ENCODE results near the gene FCN1.

Gene FCN1

DNA sequence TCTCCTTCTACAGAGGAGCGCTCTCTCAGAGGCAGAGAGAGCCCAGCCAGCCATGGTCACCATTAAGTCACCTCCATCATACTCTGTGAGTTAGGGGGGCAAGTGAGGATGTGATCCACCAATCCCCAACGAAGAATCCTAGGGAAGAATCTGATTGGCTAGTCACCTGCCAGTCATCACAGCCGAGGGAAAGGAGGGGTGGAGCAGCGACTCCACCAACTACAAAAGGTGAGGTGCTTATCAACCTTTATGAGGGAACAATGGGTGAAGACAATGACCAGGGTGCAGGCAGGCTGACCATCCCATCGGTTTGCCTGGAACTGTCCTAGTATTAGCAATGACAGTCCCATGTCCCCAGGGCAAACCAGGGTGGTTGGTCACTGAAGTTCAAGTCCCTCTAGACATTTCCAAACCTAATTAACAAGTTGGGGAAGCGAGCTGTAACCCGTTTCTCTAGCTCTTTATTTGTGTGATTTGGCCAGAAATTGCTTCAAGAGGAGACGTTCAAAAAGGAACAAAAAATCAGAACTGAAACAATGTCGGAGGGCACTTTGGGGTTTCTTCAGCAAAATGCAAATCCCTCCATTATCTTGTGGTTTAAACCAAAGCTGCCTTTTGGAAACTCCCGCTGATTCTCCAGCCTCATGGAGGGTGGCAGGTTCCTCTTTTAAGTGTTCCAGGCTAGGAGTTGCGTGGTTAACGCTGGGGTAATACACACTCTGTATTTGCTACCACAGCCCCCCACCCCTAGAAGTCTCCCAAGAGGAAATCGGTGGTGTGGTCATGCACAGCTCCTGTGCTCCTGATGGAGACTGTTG lies 18.8 kb upstream of the FCN1 start:
- no peak for DNase-seq

DNA sequence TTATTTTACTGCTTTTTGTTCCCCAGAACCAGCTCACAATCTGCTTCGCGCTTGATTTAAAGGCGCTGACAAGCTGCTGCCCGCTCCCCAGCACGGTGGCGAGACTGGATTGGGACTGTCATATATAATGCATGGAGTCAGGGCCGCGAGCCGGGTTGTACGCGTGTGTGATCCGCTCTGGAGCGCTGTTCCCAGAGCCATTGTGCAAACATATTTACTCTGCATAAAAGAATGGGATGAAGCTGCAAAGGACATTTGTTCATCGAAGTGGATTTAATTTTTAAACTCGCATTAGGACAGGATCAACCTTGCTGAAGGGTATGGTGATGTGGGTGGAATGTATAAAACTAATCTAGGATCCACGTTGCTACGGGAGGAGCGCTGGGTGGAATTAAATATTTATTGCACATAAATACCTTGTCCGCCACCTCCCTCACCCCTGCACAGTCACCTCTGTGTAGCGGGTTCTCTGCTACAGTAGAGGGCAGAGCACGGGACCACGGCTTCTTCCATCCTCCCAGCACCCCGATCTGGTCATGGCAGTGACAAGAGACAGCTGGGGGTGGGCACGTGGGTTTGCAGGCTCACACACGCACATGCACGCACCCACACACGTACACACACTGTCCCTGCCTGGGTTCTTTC lies 18.1 kb upstream of the FCN1 start:
- no peak for DNase-seq

DNA sequence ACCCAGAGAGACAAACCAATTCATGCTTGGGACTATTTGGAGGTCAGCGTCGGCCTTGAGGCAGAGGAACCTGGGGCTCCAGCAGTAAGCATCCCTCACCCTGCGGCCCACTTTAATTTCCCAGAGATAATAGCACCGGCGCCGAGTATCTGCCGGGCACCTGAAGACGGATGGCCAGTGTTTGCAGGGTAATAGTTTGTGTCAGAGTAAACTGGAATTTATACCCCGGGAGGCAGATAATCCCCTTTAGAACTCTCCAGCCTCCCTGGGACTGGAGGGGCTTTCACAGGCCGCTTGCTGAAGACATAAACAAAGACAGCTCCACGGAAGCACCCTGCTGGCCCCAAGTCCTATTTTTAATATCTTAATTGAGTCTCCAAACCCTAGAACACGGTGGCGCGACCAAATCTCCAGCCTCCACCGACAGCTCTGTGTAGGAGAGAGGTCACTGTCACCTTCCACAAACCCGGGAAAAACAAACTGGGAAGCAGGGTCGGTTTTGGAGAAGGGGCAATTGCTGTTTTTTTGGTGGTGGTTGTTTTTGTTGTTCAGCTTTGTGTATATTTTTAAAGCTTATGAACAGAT lies 17.4 kb upstream of the FCN1 start:
- no peak for DNase-seq

DNA sequence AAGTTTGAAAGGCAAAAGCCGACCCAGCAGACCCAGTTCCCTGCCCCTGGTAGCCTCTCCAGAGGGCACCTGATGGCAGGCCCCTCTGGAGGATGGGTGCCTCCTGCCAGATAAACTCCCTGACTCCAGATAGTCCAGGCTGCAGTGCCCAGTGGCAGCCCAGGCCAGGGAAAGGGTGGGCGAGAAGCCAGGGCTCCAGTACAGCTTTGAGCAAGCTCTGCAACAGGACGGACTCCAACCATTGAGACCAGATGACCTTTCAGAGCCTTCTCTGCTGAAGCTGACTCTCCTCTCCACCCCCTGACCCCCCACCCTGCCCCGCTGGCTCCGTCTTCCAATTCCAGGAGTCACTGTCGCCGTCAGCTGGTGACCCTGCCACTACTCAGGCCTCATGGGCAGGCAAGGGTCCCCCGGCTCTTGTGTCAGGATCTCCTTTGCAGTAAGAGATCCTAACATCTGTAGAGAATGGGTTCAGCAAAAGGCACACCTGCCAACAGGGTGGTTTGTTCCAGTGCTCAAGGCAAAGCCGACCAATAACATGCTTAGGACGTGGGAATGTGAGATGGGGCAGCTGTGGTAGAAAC lies 15.5 kb upstream of the FCN1 start:
- no peak for DNase-seq

DNA sequence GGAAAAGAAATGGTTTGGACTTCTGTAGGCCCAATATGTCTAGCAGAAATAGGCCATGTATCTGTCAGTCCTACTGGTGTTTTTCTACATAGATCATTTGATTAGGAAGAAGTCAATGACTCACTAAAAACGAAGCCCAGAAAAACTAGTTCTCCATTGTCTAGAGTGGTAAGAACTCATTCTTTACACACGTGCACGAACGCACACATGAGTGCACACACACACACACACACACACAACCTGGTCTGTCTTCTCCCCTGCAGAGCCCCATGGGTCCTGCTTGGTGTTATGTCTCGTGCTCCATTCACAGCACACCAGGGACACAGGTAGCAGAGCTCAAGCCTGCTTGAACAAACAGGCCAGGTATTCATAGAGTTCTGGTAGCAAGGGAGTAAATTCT lies 14.9 kb upstream of the FCN1 start:
- DNase-seq: no peak

DNA sequence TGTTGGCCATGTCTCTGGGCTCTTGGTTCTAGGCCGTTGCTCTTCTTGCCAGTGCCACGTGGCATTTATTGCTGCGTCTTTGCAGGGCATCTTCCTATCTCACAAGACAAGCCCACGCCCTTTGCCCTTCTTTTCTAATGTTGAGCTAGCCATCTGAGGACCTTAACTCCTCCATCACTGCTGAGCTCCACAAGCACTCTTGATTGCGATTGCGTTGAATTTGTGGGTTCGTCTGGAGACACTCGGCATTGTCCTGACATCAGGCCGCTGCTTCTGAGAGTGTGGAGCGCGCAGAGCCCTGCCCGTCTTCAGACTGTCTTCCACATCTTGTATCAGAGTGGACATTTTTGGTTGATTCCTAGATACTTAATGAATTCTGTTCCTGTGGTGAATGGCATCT lies 14.5 kb upstream of the FCN1 start:
- no peak for DNase-seq

DNA sequence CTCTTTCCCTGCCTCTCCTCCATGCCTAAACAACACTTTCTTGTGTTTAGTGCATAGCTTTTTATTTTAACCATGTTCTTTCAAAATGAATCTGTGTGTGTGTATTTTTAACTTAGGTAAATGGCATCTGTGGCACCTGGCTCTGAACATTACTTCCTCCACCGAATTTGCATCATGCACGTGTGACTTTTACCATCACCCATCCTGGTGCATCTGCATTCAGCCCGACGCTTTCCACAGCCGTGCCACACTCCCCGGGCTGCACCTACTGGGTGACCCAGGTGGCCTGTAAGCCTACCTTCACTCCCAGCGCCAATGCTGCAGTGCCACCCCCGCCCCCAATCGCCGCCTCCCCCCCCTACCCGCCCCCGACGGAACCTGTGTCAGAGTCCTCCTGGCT lies 12.7 kb upstream of the FCN1 start:
- no peak for DNase-seq

DNA sequence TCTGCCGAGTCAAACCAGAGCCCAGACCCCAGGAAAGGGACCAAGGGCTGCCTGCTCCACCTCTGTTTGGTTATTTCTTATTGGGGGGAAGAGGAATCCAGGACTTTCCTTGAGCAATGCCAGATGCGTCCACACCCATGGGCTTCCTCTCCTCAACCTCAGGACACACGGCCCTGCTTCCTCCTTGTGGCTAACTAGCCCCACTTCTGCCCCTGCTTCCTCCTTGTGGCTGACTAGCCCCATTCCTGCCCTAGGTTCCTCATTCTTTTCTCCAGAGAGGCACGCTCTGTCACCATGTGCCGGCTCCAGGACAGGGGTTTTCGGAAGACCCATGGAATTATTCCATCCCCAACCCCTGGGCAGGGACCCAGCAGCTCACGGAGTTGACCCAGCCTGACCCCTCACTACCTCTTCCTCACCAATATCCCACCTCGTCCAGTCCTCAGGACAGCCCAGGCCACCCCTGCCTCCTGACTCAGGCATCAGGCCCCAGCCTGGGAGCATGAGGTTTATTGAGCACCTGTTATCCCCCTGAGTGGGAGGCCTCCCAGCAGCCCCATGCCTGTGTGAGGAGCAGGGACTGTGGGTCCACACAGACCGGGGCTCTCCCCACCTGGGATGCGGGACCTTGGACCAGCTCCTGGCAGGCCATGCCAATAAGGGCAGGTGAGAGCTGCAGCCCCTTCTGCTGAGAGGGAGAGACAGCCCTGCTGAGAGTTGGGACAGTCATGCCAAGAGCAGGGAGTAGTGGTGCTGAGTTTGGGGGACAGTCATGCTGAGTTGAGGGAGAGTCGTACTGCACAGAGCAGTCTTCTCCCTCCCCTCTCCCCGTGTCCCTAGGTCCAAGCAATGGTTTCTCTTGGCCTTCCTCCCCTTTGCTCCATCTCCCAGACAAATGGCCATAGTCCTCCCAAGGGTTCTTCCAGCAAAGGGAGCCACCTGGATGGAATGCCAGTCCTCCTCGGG lies 11.8 kb upstream of the FCN1 start:
- no peak for DNase-seq

DNA sequence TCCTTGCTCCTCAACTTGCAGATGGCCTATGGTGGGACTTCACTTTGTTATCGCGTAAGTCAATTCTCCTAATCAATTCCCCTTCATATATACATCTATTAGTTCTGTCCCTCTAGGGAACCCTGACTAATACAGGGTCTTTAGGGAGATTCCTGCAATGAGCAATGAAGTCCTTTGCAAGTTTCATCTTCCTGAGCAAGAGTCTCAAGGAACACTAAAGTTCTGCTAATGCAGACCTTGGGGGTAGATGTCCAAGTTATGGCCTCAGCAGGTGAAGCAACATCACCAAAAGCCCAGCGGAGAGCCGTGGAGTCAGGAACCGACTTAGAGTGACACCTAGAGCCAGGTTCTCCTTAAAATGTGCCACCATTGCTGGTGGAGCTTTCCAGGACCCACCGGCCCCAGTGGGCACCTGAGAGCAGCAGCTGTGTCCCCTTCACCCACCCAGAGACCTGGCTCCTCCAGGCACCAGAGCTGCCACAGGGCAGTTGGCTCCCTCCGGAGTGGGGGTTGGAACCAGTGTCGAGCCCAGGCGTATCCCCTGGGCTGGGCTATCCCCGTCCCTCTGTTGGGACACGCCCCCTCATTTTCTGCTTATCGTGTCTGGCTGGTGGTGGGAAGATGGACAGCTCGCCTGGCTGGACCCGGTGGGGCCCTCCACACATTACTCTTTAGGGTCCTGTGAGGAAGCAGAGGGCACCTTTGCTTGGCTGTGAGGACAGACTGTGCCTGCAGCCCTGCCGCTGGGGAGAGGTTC lies 10.9 kb upstream of the FCN1 start:
- no peak for DNase-seq

DNA sequence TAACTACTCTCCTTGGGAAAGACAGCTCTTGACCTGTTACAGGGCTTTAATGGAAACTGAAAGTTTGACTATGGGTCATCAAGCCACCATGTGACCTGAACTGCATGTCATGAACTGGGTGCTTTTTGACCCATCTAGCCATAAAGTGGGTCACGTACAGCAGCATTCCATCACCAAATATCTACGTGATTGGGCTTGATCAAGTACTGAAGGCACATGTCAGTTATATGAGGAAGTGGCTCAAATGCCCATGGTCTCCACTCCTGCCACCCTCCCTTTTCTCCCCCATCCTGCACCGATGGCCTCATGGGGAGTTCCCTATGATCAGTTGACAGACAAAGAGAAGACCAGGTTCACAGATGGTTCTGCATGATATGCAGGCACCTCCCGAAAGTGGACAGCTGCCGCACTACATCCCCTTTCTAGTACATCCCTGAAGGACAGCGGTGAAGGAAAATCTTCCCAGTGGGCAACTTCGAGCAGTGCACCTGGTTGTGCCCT lies 7.3 kb upstream of the FCN1 start:
- DNase-seq: no peak

DNA sequence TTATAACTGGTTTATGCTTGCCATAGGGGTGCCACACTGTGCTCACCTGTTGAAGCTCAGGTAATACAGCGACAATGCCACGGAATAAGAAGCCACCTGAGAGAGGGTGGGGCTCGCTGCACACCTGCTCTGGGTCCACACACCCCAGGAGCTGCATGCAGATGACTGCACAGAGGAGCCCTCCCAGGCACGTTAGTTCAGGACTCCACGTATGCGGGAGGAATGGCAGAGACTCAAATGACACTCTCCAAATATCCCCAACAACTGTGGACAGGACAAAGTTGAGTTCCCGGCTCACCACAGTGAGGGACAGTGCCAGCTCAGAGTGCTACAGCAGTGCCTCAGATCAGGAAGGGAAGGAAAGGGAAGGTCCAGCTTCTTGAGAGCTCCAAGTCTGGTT lies 5.8 kb upstream of the FCN1 start:
- DNase-seq: no peak

DNA sequence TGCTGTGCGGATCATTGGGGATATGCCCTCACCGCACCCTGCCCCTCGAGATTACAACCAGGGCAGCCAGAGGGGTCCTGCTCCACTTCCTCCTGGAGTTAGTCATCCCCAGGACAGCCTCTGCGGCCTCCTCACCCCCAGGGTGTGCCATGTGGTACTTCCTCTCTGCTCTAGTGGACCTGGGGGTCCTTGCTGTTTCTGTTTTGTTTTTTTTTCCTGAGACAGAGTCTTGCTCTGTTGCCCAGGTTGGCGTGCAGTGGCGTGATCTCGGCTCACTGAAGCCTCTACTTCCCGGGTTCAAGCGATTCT lies 5.2 kb upstream of the FCN1 start:
- DNase-seq: no peak

DNA sequence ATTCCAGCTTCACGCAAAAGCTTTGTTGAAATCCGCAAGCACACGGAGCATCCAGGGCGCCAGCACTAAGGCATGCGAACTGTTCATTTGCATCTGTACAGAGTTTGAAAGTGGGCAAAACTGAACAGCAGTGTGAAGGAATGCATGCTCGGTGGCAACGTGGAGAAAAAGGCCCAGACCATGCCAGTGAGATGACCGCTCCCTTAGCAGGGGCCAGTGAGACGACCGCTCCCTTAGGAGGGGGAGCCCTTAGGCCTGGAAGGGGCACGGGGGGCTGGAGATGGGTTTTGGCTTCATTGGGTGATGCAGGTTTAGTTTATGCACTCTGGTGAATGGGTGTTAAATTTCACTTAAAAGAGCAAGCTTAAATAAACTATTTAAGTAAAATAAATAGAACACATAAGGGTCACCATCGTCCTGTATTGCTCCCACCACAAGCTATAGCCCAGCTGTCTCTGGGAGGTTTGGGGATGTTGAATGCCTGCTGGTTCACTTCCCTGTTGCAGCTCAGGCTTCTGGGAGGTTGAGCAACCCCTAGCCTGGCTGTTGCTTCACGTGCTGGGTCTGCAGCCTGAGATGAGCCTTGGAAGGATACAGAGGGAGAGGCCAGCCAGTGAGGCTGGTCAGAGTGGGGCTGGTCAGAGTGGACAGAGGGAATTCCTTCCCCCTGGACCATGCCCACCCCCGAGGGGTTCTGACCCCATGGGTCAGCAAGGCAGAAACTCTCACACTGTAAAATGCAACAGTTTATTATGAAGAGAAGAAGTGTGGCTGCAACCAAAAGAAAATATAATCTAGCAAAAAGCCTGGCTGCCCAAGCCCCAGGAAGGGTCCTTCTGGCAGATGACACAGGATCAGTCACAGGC lies 4.6 kb upstream of the FCN1 start:
- no peak for DNase-seq

DNA sequence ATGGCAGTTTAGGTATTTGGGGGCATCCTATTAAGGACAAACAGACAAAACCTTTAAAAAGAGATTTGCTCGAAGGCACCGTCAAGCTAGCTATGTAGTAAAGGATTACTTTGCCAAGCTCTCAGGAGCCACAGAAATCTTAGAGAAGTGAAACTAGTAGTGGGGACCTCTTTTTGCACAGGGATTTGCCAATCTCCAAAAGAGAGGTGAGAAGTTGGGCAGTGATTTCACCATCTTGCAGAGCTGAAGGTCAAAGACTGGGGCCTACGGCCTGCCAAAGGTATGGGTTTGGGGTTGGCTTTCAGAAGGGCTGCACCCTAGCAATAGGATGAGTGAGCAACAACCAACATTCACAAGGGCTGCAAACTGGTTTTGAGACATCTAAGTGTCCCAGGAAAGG lies 1.6 kb upstream of the FCN1 start:
- no peak for DNase-seq

DNA sequence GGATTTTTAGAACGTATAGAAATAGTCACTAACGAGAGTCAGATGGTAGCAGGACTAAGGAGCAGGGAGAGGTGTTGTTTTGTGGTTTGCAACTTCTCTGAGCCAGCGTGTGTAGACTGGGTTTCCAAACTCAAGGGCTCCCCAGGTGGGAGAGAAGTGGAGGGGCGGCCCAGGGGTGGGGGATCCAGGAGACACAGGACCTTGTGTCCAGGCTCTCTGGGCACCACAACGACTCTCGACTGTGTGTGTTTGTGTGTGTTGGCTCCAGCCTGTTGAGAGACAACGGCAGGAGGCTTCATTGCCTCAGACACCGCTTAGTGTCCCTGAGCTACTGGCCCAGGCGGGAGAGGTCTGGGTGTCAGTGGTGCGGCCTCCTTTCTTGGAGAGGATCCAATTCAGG lies 934 bp upstream of the FCN1 start:
- no peak for DNase-seq

DNA sequence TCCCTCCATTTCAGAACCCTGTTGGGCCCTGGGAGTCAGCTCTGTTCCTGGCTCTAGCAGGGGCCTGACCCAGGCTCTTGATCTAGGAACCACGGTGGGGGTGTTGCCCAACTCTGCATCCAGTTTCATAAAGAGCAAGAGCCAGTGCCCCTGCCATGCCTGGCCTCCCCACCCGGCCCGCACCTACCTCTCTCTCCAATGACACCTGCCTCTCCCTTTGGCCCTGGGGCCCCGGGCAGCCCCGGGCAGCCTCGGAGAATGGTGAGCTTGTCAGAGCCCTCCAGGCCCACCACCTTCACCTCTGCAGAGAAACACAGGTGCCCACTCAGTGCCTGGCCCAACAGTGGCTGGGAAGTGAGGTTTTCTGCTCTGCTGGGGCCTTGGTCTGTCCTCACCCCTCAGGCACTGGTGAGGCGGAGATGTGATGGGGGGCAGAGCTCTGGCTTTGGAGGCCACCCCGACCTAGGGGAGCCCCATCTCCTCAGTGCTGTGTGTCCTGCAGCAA lies 1.5 kb downstream of the FCN1 start:
- no peak for DNase-seq

DNA sequence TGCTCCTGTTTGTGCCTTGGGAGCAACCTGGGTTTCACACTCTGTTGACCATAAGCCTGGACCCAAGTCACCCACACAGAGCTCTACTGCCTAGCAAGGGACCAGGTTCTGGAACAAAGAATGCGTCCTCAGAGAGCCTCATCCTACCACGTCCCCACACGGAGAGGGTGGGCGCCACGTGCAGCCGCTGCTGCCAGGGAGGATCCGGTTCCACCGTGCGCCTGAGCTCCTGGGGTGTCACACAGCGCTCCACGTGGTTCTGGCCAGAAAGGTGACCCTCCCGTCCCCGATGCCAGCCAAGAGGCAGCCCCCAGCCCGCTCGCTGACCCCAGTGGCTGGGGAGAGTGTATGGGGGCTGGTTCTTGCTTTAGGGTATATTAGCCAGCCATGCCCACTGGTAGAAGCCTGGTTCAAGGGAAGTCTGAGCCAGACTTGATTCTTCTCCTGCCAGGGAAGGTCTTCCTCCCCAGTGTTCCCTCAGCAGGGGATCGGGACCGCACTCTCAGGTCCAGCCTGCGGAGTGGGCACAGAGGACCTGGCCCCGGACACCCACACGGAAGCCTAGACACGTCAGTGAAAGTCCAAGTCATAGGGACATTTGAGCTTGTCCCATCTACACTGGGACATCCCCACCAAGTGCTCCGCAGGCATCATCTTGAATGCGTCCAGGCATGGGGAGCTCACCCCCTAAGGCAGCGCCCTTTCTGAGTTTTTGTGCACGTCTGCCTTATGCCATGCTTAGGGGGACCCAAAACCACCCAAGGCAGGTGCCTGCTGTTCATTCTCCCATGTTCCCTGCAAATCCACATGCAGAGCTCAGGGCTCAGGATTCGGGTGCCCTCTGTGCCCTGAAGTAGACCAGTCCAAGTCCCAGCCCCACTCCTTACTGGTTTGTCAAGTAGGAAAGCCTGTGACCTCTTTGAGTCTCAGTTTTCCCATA lies 2.4 kb downstream of the FCN1 start:
- no peak for DNase-seq

DNA sequence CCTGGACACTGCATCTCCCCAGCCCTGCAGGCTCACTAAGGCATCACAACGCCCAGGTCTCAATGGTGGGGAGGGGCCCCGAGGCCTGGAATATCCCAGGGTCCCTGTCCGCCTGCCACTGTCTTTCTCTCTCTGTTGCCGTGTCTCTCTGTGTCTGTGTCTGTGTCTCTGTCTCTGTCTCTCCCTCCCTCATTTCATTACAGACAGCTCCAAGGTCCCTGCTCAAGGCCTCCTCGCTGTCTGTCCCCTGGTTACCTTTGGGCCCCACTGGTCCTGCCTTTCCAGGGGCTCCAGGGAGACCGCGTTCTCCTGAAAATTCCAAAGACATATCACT lies 3.2 kb downstream of the FCN1 start:
- no peak for DNase-seq

DNA sequence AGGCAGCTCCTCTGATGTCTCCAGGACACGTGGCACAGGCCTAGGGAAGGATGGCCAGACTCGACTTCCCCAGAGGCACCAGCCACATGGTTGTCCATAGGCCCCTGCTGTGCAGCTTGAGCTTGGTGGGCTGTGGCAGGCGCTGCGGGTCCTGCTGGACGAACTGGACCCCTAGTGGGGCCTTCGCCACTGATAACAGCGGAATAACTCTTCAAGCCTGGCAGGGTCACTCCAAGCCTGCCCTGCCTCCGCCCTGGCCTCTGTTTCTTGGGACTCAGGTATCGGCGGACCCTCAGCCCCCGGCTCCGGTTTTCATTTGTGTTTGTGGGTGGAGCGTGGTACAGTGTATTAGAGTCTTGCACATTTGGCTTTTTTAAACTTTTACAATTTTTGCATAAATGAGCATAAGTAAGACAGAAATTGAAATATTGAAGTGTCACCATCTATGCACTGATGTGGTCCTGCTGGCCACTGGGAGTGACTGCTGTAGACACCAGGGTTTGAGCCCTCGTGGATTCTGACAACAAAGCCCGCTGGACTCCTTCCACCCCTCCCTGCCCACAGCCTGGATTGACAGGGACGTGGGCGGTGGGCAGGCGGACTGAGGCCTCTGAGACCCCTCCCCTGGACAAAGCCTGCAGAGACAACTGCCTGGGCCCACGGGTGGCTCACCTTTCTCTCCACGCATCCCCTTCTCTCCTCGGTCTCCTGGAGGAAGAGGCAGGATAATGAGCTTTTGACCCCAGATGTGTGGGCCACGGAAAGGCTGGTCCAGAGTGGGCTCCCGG lies 3.8 kb downstream of the FCN1 start:
- DNase-seq: no peak

Data from NCI-H2081 (cell line).